HG02763 (cell line): ENCODE measurements around the gene CHCHD4.
A peak's percentile ranks its signal among the peaks of the same experiment; 100 is the strongest.

Experiments used
- ATAC-seq: cut with Tn5 transposase; IDR thresholded peaks from one replicate; pipeline ENCODE4 v1.9.1; 2021; ENCODE audit warnings: mild to moderate bottlenecking, moderate library complexity; ENCODE audit not compliant: unreplicated experiment

Gene CHCHD4

DNA sequence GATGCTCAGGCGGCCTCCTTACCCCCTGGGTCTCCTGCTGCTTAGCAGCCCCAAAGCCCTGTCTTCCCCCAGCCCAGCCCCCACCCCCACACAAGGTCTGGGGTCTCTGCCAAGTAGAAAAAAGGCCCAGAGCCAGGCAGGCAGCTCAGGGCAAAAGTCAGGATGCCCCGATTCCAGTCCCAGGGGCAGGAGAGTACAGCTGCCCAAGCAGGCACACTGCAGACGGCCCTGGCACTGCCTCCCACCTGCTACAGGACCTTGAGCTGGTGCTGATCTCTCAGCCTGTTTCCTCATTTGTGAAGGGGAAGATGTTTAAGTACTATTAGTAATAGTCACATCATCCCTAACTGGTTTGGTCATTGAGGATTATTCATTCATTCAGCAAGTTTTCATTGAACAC, 12.8 kb upstream of the CHCHD4 start:
- ATAC-seq: no peak

DNA sequence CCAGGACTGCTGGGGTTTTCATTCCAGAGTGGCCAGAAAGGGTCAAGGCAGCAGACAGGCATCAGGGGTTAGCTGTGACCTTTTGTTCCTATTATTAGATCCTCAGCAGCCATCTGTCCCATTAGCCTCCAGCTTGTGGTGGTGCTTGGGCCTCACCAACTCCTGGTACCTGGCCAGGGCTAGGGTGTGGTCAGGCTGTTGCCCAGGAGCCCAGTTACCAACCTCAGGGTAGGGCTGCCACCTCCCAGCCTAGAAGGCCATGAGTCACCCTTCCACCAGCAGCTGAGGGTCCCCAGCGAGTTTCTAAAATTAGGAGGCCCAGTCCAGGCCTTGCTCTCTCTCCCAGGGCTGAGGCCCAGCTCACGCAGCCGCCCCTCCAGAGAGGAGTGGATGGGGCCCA, 12.3 kb upstream of the CHCHD4 start:
- ATAC-seq: no peak

DNA sequence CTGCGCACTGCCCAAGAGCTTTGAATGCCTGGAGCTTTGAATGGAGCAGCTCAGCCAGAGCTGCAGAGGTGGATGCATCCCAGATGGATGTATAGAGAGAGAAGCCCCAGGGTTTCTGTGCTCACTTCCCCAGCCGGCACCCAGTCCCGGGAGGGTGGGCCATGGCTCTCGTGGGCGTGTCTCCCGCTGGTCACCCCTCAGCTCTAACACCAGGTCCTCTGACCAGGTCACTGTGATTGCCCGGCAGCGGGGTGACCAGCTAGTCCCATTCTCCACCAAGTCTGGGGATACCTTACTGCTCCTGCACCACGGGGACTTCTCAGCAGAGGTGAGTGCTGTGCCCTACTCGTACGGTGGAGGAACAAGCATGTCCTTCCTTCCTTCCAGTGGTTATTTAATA, 10.9 kb upstream of the CHCHD4 start:
- no peak for ATAC-seq

DNA sequence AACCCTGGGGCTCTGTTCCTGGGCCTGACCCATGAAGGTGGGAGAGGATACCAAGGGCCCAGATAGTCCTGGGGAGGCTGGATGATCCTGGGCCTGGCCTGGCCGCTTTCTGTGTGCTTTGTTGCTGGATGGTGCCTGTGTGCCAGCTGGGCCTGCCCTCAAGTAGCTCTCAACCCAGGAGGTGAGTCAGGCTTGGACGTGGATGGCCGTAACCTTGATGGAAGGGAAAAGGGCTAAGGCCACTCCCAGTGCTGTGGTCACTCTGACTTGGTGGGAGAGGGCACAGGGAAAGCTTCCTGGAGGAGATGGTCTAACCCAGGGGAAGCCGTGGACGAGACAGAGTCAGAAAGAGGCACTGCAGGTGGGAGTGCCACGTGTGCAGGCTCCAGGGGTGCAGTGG, 9.6 kb upstream of the CHCHD4 start:
- ATAC-seq: no peak

DNA sequence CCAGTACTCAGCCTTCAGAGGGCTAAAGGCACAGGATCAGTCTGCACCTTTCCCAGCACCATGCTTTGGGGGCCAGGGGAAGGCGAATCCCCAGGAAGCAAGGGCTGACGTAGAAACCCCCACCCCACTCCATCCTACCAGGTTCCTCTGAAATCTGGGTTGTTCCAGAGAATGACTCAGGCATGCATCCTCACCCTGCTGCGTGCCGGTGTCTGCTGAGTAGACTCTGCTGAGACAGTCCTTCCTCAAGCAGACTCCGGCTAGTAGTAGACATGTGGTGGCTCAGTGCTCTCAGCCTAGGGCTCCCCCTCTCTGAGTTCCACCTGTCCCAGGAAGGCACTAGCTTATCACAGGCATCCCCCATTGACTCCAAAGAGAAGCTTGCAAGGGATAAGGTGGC, 9.2 kb upstream of the CHCHD4 start:
- no peak for ATAC-seq

DNA sequence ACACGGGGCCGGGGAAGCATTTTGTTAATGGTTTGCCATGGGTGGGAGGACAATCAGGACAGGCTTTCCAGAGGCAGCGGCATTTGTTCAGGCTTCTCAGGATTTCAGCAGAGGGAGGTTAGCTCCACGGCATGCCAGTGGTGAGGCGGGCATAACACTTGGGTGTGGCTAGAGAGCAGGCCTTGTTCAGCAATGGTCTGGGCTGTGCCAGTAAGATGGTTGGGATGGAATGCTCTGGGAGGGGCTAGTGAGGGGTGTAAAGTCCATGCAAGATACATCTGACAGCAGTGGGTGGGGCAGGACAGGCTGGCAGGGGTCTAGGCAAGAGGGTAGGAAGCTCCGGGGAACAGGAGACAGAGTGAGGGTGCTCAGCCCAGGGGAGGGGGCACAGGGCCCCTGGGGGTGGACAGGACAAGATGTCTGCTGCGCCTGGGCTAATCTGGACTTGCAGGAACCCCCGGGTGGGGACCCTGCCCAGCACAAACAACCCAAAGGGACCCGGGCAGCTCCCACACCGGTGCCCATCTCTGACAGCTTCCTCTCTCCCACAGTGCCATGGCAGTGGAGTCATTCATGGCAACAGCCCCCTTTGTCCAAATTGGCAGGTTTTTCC, 8.6 kb upstream of the CHCHD4 start:
- no peak for ATAC-seq

DNA sequence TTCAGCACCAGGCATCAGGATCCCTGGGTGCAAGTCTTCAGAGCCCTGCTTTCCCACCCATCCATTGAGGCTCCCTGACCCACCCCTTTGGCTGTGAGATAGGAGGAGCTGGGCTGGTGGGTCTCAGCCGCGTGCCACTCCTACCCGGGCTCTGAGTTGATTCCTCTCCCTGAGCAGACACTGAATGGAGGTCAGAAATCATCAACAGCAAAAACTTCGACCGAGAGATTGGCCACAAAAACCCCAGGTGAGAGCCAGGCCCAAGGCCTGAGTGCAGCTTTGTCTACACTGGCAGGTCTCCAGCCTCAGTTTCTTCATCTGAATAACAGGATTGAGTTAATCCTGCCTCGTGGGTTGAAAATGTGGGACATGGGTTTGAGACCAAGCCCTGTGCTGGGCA, 8.0 kb upstream of the CHCHD4 start:
- no peak for ATAC-seq

DNA sequence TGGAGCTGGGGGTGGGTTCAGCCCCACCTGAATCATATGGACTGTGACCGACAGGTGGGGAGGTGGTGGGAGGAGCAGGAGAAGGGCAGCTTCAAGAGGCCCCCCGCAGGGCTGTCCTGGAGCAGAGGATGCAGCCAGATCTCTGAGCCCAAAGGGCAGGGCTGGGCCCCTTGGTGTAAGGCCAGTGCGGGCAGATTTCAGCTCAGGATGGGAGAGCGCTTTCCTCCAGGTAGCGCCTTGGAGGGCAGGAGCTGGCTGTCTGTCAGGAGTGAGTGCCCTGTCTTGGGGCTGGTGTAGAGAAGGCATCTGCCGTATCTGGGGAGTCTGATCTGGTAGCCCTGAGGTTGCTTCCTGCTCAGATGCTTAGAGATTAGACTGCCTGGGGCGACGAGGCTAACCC, 7.5 kb upstream of the CHCHD4 start:
- no peak for ATAC-seq

DNA sequence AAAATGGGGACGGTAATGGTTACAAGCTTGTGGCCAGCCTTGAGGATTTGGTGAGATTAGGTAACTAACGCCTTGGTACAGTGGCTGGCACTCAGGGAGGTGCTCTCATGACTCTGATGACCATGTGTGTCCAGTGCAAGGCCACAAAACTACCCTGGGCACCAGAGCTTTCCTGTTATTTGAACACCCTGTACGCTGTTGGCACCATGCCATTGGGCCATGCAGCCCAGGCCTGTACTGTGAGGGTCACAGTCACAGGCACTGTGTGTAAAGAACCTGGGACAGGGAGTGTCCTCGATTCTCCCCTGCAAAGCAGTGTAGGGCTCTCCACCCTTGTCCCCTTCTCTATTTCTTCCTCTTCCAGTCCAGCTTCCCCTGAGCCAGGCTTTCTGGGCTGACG, 6.5 kb upstream of the CHCHD4 start:
- ATAC-seq: no peak

DNA sequence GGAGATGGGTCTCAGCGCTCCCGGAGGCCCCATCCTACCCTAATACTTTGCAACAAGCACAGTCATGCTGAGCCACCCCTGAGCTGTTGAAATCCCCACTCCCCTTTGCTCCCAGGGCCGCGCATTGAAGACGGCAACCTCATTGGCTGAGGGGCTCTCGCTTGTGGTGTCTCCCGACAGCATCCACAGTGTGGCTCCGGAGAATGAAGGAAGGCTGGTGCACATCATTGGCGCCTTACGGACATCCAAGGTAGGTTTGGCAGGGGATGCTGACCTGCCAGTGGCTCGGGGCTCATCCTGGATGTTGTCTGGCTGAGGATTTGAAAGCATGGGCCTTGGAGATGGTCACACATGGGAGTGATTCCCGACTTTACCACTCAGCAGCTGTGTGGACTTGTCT, 6.0 kb upstream of the CHCHD4 start:
- ATAC-seq: no peak

DNA sequence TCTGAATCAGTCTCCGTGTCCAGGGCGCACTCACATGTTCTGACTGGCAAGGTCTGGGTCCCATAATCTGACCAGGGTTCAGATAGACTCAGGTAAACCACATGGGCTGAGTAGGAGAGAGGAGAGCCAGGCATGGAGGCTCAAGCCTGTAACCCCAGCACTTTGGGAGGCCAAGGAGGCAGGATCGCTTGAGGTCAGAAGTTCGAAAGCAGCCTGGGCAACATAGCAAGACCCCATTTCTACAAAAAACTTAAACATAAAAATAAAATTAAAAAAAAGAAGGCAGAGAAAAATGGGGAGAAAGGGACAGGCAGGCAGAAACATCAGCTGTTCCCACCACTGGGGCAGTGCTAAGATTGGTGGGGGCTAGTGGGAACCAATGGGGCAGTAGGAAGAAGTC, 5.6 kb upstream of the CHCHD4 start:
- no peak for ATAC-seq

DNA sequence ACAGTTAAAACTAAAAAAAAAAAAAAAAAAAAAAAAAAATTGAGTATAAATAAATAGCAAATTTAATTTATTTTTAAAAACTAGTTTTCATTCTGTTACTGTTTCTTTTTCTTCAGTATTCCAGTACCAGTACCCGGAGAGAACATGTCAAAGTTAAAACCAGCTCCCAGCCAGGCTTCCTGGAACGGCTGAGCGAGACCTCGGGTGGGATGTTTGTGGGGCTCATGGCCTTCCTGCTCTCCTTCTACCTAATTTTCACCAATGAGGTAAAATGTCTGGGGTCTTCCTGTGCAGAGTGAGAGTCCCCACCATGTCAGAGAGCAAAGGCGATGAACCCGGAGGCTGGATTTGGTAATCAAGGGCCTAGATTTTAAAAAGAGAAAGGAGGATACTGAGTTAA, 4.6 kb upstream of the CHCHD4 start:
- ATAC-seq: no peak

DNA sequence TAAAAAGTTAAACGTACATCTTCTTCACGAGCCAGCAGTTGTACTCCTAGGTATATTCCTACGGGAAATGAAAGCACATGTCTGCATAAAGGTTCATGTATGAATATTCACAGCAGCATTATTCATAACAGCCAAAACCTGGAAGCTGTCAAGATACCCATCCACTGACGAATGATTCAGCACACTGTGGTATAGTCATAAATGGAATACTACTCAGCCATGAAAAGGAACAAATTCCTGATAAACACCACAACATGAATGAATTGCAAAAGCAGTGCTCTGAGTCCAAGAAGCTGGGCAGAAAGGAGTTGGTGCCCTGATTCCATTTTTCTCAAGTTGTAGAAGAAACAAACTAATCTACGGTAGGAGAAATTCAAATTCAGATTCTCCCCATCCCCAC, 4.1 kb upstream of the CHCHD4 start:
- no peak for ATAC-seq

DNA sequence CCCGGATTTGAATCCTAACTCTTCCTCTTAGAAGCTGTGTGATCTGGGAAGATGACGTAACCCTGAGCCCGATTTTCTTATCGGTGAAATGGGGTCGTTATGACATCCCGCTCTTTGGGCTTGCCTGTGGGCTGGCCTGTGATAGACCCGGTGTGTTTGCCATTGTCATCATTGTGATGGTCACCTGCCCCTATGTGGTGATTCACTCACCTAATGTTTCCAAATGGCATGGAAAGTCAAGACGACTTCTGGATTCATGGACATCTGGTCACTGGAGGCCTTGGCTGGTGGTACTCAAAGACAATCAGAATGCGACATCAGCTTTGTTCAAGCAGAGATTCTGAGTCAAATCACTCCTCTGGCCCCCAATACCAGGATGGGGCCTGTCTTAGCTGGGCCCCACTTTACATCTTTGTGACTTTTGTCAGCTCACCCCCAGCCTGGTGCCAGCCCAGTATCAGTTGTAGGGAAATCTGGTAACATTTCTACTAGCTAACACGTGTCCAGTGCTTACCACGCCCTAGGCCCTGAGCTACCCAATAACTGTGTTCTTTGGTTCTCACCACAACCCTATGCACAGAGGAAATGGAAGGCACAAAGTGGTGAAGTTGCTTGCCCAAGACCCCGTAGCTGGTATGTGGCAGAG, 3.0 kb upstream of the CHCHD4 start:
- no peak for ATAC-seq

DNA sequence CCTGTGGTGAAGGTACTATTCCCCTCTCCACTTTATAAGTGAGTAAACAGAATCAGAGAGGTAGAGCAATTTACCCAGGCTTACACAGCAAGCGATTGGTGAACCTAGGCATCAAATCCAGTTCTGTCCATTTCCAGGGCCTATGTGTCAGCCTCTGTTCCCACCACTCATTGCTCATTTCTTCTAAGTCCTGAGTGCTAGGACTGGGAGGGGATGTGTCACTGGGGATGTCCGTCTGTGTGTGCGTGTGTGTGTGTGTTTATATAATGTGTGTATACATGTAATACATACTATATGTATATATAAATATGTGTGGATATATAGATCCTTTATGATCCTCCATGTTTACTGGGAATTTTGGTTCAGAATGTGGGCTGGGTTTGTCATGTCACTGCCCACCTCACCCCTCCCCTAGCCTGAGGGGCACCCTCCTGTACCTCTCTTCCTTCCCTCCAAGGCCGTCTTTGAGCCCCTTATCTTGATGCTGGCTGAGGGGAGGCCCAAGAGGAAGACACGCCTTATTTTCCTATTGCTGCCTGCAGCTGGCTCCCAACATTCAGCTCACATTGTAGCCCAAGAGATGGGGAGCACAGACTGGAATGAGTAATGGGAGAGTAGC, 2.3 kb upstream of the CHCHD4 start:
- ATAC-seq: no peak

DNA sequence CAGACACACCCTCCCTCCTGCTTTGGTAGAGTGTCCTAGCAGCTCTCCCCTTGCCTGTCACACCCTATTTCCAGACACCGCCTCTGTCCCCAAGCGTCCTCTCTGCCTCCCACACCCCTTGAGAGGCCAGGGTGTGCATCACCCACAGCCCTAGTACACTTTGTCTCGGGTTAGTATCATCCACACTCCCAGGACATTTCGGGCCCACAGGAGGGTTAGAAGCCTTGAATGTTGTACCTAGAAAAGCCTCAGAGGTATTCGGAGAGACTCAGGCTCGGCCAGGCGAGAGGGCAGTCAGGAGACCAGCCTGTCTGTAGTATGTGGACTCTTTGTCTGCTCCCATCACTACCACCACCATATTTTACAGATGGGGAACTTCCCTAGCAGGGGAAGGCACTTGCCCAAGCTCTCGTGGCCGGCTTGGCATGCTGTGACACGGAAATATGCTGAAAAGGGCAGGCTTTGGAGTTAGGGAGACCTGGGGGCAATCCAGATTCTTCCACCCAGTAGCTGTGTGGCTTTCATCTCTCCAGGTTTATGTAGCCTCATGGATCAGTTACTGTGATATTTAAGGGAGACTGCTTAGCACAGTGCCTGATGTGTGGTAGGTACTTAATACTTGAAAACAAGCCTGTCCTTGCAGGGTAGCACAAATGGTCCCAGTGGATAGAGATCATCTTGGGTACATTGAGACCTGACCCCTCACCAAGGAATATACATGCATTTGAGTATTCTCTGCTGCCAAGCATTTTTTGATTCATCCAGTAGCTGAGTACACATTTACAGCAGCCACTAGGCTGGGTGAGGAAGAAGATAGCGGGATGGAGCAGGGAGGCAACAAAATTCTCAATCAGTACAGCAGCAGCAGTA, 1.6 kb upstream of the CHCHD4 start:
- no peak for ATAC-seq

DNA sequence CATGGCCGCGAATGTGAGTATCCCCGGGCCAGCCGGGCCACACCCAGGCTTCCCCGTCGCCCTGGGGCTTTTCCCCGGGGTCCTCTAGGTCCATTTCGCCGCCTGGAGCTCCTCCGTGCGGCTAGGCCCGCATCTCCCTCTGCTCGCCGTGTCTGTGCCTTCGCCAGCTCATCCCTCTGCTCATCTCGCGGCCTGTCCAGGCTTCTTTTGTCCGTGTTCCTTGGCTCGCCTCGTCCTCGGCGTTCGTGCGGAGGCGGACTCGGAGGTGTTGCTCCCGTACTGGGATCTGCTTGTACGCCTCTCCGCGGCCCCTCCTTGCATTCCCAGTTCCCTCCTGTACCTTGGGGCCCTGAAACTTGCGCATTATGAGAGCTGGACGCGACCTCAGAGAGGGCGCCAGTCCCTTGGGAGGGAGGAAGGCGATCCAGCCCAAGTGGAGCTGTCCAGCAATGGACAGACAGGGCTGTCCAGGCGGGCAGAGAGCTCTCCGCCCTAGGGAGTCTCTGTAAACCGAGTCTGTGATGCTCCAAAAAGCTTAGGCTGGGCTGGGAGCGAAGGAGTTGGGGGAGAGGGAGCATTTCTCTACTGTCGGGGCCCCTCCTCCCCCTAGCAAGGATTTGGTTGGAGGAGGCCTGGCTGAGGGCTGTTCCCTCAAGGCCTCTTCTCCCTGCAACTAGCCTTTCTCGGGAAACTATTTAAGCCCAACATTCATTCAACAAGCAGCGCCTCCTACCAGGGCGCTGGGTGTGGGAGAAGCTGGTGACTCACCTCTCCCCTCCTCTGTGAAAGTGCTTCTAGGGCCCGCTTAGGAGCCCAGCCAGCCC, 735 bp upstream of the CHCHD4 start:
- ATAC-seq: peak; percentile 20

DNA sequence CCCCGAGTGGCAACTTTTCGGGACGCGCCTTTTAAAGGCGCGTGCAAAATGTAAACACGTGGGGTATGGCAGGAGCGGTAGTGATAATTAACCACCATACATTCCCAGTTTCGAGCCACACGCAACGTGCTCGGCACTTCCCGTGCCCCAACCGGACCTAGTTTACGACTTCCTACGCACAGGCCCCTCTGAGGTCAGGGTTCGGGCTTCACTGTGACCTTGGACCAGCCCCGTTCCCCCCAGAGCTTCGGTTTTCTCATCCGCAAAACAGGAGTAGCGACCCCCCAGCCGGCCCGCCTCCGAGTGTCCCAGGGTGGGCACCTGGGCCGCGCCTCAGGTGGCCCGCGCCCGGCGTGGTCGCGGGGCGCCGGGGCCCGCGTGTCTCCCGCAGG, 451 bp downstream of the CHCHD4 start:
- peak; percentile 47 for ATAC-seq

DNA sequence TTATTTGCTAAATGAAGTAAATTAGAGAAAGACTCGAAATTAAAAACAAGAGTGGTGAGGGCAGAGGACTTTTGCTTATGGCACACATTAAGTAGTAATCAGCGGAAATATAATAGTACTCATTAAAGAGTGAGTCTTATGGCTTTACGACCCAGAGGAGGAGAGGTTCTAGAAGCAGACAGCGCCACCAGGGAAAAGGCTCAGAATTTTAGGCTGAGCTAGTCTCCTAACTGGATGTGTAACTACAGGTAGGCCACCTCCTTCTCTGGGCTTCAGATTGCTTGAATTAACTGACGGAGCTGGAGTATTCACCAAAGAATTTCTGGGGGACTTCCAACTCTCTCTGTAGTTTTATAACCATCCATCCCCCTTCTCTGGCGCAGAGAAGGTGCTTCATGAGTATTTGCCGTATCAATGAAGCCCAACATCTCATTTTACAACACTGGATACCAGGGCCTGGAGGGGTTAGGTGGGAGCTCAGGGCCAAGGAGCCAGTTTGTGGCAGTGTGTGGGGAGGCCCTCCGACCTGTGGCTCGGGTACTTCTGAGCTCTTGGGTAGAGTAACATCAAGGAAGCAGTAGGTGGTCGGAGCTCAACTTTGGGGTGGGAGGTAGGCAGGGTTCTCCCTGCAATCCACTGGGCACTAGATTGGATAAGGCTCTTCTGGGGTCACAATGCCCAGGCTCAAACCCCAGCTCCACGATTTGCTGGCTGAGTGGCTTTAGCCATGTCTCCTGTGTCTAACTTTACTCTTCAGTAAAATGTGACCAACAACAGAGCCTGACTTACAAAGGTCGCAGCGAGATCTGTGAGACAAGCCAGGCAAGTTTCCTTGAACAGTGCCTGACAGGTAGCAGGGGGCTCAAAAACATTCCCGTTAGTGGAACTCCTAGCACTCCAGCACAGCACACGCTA, 1.1 kb downstream of the CHCHD4 start:
- ATAC-seq: no peak

DNA sequence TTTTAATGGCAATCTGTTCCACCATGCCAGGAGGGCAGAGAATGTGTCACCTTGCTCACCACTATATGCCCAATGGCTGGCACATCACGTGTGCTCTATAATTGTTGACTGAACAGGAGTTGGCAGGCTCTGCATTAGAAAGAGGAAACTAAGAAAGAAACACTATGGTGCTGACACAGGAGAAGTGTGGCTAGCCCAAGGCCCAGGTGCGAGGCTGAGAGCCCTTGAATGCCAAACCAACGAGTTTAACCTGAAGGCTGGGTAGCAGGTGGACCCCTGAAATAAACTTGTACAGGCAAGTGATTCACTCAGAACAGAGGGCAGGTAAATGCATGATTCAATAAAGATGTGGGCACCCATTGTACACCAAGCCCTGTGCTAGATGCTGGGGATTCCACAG, 2.4 kb downstream of the CHCHD4 start:
- ATAC-seq: no peak
